Measurements from ENCODE around the gene SPRED2.

DNA sequence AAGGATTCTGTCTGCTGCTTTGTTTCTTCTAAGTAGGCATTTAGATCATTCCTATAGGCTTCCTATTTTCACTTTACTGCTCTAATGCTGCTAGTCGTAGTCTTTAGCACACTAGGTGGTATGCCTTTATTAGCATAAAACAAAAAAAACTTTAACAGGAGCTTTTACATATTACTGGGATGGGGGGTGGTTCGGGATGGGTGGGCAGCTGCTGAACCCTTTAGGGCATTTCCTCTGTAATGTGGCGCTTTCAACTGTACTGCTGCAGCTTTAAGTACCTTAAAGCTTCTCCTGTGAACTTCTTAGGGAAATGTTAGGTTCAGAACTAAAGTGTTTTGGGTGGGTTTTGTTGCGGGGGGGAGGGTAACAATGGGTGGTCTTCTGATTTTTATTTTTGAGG lies 163.4 kb downstream of the SPRED2 start:
- TF ChIP-seq SP1 (IDR thresholded peaks at IDR 0.05), result no peak
- TF ChIP-seq FOXM1 (IDR thresholded peaks at IDR 0.05; ENCODE audit: borderline replicate concordance), result no peak
- TF ChIP-seq NFRKB (IDR thresholded peaks at IDR 0.05), result no peak
- no peak for TF ChIP-seq ELF4 (IDR thresholded peaks at IDR 0.05)
